Activated T-cell treated with anti-CD3 and anti-CD28 coated beads for 4 hours (primary cell): ENCODE measurements around the gene TMEM51.

Experiments
- DNase-seq: peaks from one replicate; pipeline ENCODE4 v3.0.0-alpha.2; 2020

Gene TMEM51

GRCh38 chr1:15222653-15223303 lies 69.2 kb downstream of the TMEM51 start:
- no peak for DNase-seq

- no peak for DNase-seq
These were observed 70.8 kb downstream of the TMEM51 start for GRCh38 chr1:15224259-15224869.

GRCh38 chr1:15224974-15225373 lies 71.4 kb downstream of the TMEM51 start:
- no peak for DNase-seq

DNA sequence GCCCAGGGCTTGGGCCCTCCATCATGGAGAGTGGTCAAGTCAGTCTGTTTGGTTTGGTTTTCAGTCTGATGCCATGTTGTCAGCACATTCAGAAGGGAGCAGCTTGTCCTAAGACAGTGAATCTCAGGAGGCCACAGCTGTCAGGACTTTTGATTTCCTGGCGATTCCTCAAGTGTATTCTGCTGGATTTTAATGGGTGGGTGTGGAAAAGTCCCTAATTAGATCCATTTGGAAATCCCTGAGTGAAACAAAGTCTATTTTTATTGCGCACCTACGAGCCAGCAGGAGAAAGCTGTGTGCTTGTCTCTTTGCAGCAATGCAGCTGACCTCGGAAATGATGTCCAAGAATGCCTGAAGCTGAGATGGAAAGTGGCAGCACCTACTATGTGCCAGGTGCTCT lies 71.9 kb downstream of the TMEM51 start:
- no peak for DNase-seq

- no peak for DNase-seq
These were observed 73.1 kb downstream of the TMEM51 start for GRCh38 chr1:15226388-15227255.

DNA sequence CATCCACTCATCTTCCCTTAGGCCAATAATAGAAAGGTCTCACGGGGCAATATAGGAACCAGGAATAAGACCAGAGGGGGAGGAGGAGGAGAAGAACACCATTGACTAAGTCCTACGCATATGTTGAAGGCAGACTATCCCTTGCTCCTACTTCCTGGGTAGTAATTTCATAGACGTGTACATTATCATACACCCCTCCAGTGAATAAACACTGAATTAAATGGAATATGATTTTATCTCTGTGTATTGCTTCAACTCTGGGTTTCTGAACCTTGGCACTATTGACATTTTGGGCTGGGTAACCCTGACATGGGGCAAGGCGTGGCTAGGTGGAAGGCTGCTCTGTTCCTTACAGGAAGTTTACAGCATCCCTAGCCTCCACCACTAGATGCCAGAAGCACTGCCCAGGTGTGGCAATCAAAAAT lies 76.2 kb downstream of the TMEM51 start:
- no peak for DNase-seq

DNA sequence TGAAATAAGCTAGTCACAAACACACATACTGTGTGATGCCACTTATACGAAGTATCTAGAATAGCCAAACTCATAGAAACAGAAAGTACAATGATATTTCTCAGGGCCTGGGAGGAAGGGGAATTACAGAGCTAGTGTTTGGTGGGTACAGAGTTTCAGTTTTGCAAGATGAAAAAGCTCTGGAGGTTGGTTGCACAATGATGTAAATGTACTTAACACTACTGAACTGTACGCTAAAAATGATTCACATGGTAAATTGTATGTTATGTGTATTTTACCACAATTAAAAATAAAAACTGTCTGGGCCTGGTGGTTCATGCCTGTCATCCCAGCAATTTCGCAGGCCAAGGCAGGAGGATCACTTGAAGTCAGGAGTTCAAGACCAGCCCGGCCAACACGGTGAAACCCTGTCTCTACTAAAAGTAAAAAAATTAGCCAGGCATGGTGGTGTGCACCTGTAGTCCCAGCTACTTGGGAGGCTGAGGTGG lies 78.2 kb downstream of the TMEM51 start:
- DNase-seq = no peak

GRCh38 chr1:15233689-15234088 lies 80.1 kb downstream of the TMEM51 start:
- DNase-seq = no peak

DNA sequence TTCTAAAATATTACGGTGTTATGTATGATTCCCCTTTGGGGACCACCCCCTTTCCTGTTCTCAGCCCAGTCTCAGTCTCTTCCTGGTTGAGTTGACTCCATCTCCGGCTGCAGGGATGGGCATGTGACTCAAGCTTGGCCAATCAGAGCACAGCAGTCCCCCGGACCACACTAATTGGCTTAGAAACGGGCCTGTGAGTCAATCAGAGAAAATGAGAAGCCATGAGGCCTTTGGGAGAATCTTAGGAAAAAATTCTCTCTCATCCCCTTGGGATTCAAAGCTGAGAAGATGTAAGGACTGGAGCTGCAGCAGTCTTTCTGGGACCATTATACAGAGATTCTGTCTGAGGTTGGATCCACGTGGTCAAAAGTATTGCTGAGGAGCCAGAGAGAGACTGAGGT lies 82.8 kb downstream of the TMEM51 start:
- no peak for DNase-seq

DNA sequence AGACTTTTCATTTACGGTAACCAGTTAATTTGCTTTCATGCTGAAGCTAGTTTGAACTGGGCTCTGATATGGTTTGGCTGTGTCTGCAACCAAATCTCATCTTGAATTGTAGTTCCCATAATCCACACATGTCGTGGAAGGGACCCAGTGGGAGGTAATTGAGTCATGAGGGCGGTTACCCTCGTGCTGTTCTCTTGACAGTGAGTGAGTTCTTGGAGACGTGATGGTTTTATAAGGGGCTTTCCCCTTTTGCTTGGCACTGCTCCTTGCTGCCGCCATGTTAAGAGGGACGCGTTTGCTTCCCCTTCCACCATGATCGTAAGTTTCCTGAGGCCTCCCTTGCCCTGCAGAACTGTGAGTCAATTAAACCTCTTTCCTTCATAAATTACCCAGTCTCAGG lies 83.2 kb downstream of the TMEM51 start:
- DNase-seq = no peak

GRCh38 chr1:15238789-15239188 lies 85.2 kb downstream of the TMEM51 start:
- DNase-seq = no peak

DNA sequence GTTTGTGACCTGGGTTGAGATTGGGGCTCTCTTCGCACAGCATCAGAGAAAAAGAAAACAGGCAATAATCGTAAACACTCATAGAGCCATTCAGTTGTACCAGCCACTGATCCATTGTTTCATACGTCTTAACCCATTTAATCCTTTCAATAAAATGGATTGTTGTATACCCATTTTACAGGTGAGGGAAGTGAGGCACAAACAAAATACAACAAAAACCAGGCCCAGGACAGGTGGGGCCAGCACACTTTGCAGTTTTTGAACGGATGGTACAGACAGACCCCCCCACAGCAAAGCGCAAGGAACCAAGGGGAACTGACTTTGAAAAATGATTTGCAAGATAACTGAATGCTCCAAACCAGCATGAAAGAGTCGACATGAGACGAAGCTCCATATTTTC lies 89.2 kb downstream of the TMEM51 start:
- no peak for DNase-seq

DNA sequence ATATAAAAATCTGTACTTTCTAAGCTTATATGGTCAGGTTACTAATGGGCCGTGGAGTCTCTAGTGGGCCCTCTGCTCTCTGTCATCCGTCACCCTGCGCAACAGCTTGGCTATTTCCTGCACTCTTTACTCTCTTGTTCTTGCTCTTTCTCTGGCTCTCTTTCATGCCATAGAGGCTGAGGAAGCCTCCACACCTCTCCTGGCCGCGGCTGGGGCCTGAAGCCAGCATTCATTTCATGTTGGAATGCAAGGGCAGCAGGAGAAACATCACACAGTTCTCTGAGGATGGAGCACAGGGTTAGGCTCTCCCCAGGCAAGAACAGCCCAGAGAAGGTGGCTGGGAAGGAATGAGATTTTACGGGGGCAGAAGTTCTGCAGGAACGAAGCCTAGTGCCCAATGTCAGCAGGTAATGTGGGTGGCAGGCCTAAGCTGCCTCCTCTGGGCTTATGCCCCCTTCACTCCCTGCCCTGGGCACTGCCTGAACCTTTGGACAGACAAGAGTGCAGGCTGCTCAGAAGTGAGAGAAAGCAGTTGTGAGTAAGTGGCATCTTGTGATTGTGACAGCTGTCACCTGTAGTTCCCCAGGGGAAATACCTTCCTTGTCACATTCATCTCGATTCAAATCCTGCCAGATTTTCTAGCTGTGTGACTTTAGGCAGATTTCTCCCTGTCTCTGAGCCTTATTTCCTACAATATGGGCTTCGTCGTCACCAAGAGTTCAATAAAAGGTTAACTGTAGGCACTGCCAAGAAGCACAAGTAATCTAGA lies 89.9 kb downstream of the TMEM51 start:
- no peak for DNase-seq

DNA sequence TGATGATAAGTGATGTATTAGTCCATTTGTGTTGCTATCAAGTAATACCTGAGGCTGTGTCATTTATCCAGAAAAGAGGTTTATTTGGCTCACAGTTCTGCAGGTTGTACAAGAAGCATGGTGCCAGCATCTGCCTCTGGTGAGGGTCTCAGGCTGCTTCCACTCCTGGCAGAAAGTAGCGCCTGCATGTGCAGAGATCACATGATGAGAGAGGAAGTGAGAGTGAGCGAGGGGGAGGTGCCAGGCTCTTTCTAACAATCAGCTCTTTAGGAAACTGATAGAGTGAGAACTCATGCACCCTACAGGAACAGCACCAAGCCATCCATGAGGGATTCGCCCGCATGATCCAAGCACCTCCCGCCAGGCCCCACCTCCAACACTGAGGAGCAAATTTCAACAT lies 91.3 kb downstream of the TMEM51 start:
- DNase-seq = no peak

DNA sequence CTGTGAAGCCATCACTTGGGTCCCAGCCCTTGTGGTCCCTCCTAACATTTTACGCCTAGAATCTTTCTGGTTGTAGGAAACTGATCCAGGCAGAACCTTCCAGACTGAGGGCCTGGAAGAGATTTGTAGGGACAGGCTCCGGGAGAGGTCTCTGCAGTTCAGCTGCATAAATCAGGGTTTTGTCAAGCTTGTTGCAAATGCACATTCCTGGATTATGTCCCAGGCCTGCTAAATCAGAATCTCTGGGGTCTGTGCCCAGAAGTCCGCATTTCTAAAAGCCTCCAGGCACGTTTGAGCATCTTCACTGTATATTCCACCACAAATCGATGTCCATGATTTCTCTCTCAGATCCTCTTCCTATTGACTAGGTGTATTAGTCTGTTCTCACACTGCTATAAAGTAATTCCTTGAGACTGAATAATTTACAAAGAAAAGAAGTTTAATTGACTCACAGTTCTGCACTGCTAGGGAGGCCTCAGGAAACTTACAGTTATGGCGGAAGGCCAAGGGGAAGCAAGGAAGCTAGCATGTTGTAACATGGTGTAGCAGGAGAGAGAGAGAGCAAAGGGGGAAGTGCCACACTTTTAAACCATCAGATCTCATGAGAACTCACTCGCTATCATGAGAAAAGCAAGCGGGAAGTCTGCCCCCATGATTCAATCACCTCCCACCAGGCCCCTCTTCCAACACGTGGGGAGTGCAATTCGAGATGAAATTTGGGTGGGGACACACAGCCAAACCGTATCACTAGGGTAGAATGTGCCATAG lies 92.2 kb downstream of the TMEM51 start:
- DNase-seq = no peak

- DNase-seq = peak; percentile 29
These were observed 93.5 kb downstream of the TMEM51 start, which contains the start of gene FHAD1 for GRCh38 chr1:15246960-15247614. Gene FHAD1 (plus strand): TSS chr1:15247223. CDS start chr1:15251785, 4,562 bp downstream.

GRCh38 chr1:15248216-15248615 lies 94.7 kb downstream of the TMEM51 start:
- no peak for DNase-seq

GRCh38 chr1:15249081-15249480 lies 95.5 kb downstream of the TMEM51 start:
- no peak for DNase-seq

GRCh38 chr1:15251857-15252835 lies 98.6 kb downstream of the TMEM51 start:
- DNase-seq = no peak

DNA sequence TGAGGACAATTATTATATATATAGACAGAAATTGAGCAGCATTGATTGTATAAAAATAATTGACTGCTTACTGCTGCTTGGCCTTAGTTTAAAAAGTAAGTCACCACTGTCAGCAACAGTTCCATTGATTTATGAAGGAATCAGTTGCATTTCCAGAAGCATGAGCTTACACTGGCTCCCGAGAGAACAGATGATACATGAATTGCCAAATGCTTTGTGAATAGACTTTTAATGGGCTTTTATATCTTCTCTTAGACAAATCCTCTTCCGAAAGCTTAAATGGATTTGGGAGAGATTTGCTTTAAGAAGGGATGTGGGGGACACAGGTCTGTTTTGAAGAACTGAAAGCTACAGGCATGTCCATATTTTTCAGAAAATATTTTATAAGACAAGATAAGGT lies 101.0 kb downstream of the TMEM51 start:
- DNase-seq = no peak
